Measurements from ENCODE around the gene TBX5. TPM values are rescaled to one million over a fixed set of nuclear protein-coding genes. Genes with fewer than 3 reads are reported as not detected.

The TBX5 gene
- total RNA-seq, 1 experiment from 2014 or later, result not detected

- no peak for TF ChIP-seq CTCF (IDR thresholded peaks at IDR 0.05; ENCODE audit: unreplicated experiment)
- intact Hi-C loops (cut with micrococcal nuclease; ENCODE audit: unreplicated experiment), result no loop called here
- Mint-ChIP-seq H3K36me3 (ENCODE audit: insufficient read depth, unreplicated experiment) (no peaks in the 10 kb centered on the region), H3K9me3 (ENCODE audit: low read depth, unreplicated experiment) (no peaks in the 10 kb centered on the region), H3K4me1 (ENCODE audit: low read depth, unreplicated experiment) (no peaks in the 10 kb centered on the region), H3K4me3 (ENCODE audit: low read depth, unreplicated experiment) (no peak overlapping the region), H3K27ac (ENCODE audit: unreplicated experiment) (no peak overlapping the region), H3K27me3 (ENCODE audit: unreplicated experiment) (no peaks in the 10 kb centered on the region)
- CTCF ChIA-PET, result no interaction called here
- DNase-seq, result no peak
- BruUV-seq (replicated peaks), result no TSS peak
These were observed 38.7 kb upstream of the TBX5 start for GRCh38 chr12:114444422-114445279.

GRCh38 chr12:114443607-114444421 lies 37.9 kb upstream of the TBX5 start:
- Mint-ChIP-seq H3K27ac (ENCODE audit: unreplicated experiment) (no peak overlapping the region), H3K4me3 (ENCODE audit: low read depth, unreplicated experiment) (no peak overlapping the region), H3K36me3 (ENCODE audit: insufficient read depth, unreplicated experiment) (no peaks in the 10 kb centered on the region), H3K9me3 (ENCODE audit: low read depth, unreplicated experiment) (peaks cover under 1% of the 10 kb centered on the region), H3K4me1 (ENCODE audit: low read depth, unreplicated experiment) (no peaks in the 10 kb centered on the region), H3K27me3 (ENCODE audit: unreplicated experiment) (no peaks in the 10 kb centered on the region)
- CTCF ChIA-PET, result no interaction called here
- no TSS peak for BruUV-seq (replicated peaks)
- intact Hi-C loops (cut with micrococcal nuclease; ENCODE audit: unreplicated experiment), result no loop called here
- no peak for TF ChIP-seq CTCF (IDR thresholded peaks at IDR 0.05; ENCODE audit: unreplicated experiment)
- DNase-seq, result no peak

- H3K4me3 Mint-ChIP-seq (ENCODE audit: low read depth, unreplicated experiment), result no peak overlapping the region
- H3K27me3 Mint-ChIP-seq (ENCODE audit: unreplicated experiment), result no peaks in the 10 kb centered on the region
- peaks cover 4% of the 10 kb centered on the region for H3K9me3 Mint-ChIP-seq (ENCODE audit: low read depth, unreplicated experiment)
- no TSS peak for BruUV-seq (replicated peaks)
- H3K27ac Mint-ChIP-seq (ENCODE audit: unreplicated experiment), result no peak overlapping the region
- H3K4me1 Mint-ChIP-seq (ENCODE audit: low read depth, unreplicated experiment), result no peaks in the 10 kb centered on the region
- CTCF ChIA-PET, result no interaction called here
- no peaks in the 10 kb centered on the region for H3K36me3 Mint-ChIP-seq (ENCODE audit: insufficient read depth, unreplicated experiment)
- intact Hi-C loops (cut with micrococcal nuclease; ENCODE audit: unreplicated experiment), result no loop called here
- no peak for TF ChIP-seq CTCF (IDR thresholded peaks at IDR 0.05; ENCODE audit: unreplicated experiment)
- DNase-seq, result no peak
These were observed 36.6 kb upstream of the TBX5 start for GRCh38 chr12:114442578-114442977.

- CTCF ChIA-PET, result no interaction called here
- no peak for TF ChIP-seq CTCF (IDR thresholded peaks at IDR 0.05; ENCODE audit: unreplicated experiment)
- Mint-ChIP-seq H3K27ac (ENCODE audit: unreplicated experiment) (no peak overlapping the region), H3K36me3 (ENCODE audit: insufficient read depth, unreplicated experiment) (no peaks in the 10 kb centered on the region), H3K27me3 (ENCODE audit: unreplicated experiment) (no peaks in the 10 kb centered on the region), H3K4me3 (ENCODE audit: low read depth, unreplicated experiment) (no peak overlapping the region), H3K9me3 (ENCODE audit: low read depth, unreplicated experiment) (peaks cover 5% of the 10 kb centered on the region), H3K4me1 (ENCODE audit: low read depth, unreplicated experiment) (no peaks in the 10 kb centered on the region)
- intact Hi-C loops (cut with micrococcal nuclease; ENCODE audit: unreplicated experiment), result no loop called here
- DNase-seq, result no peak
- BruUV-seq (replicated peaks), result no TSS peak
These were observed 35.6 kb upstream of the TBX5 start for GRCh38 chr12:114441545-114441944.

All from Calu3 (cell line).